ENCODE results near the gene C6orf120. TPM values are rescaled to one million over a fixed set of nuclear protein-coding genes. Genes with fewer than 3 reads are reported as not detected.
A peak's percentile ranks its signal among the peaks of the same experiment; 100 is the strongest.

C6orf120 gene
- total and polyA plus RNA-seq, 9 of the 15 experiments (the other 6 are each of a cell fraction or from before 2014, with no cell fraction given), result 7.7 to 44.9 (median 34.8) TPM

- no peak for TF ChIP-seq TRIM24 (IDR thresholded peaks at IDR 0.05)
- no peak for TF ChIP-seq CREB5 (CRISPR knock-in tag; IDR thresholded peaks at IDR 0.05)
- TF ChIP-seq SMAD2 (IDR thresholded peaks at IDR 0.05; ENCODE audit: low read depth, low read length), result no peak
- no peak for TF ChIP-seq MYNN (IDR thresholded peaks at IDR 0.05)
- no peak for TF ChIP-seq MYNN (CRISPR knock-in tag; IDR thresholded peaks at IDR 0.05)
- peak; percentile 97 for TF ChIP-seq L3MBTL2 (IDR thresholded peaks at IDR 0.05)
- no peak for TF ChIP-seq ZKSCAN3 (CRISPR knock-in tag; IDR thresholded peaks at IDR 0.05)
- TF ChIP-seq SNIP1 (IDR thresholded peaks at IDR 0.05; ENCODE audit: low read depth), result no peak
- peak; percentile 93 for TF ChIP-seq POLR2H (tag; IDR thresholded peaks at IDR 0.05; ENCODE audit: low read depth)
- no peak; the same call in 1 of the 2 replicates for TF ChIP-seq IRF1 (CRISPR knock-in tag; IDR thresholded peaks at IDR 0.05; ENCODE audit: borderline replicate concordance)
- peak; percentile 70; the same call in 1 of the 2 replicates for TF ChIP-seq RNF2 (IDR thresholded peaks at IDR 0.05)
- peak; percentile 93 to 94 for TF ChIP-seq MAZ (CRISPR knock-in tag; conservative IDR thresholded peaks at IDR 0.05 in 1 of 2, IDR thresholded peaks at IDR 0.05 in 1 of 2)
- TF ChIP-seq MTA1 (IDR thresholded peaks at IDR 0.05; ENCODE audit: borderline replicate concordance), result peak; percentile 99
- peak; percentile 96 for TF ChIP-seq POLR2AphosphoS5 (IDR thresholded peaks at IDR 0.05; ENCODE audit: control insufficient read depth, insufficient read depth, low read depth, low read length)
- peak; percentile 98 for TF ChIP-seq POLR2B (IDR thresholded peaks at IDR 0.05; ENCODE audit: low read depth, partially characterized antibody)
- no peak for TF ChIP-seq TAL1 (IDR thresholded peaks at IDR 0.05)
- TF ChIP-seq MCM7 (IDR thresholded peaks at IDR 0.05), result no peak
- TF ChIP-seq CGGBP1 (CRISPR knock-in tag; IDR thresholded peaks at IDR 0.05), result no peak
- TF ChIP-seq GTF2F1 (IDR thresholded peaks at IDR 0.05; ENCODE audit: low read depth, low read length), result peak; percentile 91
- TF ChIP-seq TCF15 (CRISPR knock-in tag; IDR thresholded peaks at IDR 0.05), result no peak
- peak; percentile 57; the same call in 1 of the 2 replicates for TF ChIP-seq HLTF (IDR thresholded peaks at IDR 0.05)
- TF ChIP-seq U2AF1 (optimal IDR thresholded peaks at IDR 0.05; ENCODE audit: low read depth, low read length), result peak; percentile 93
- peak; percentile 90 to 92; a peak in 3 of 4 replicates for TF ChIP-seq UBTF (IDR thresholded peaks at IDR 0.05; ENCODE audit: borderline replicate concordance in 1 of 2, low read depth in 2 of 2, low read length in 2 of 2)
- TF ChIP-seq ZNF24 (IDR thresholded peaks at IDR 0.05), result no peak; the same call in none of the 2 replicates
- TF ChIP-seq ETV1 (tag; conservative IDR thresholded peaks at IDR 0.05; ENCODE audit: low read depth), result peak; percentile 96
- peak; percentile 44 for TF ChIP-seq ARID1B (IDR thresholded peaks at IDR 0.05)
Observed at GRCh38 chr6:169751242-169752073, 49.5 kb downstream of the C6orf120 start, which contains the start of the genes DYNLT2 and ERMARD (continued).

Data from K562 (cell line).